HepG2 (cell line): Measurements from ENCODE around the gene ERICH6. TPM values are rescaled to one million over a fixed set of nuclear protein-coding genes. Genes with fewer than 3 reads are reported as not detected.
A peak's percentile ranks its signal among the peaks of the same experiment; 100 is the strongest.

Experiments used
- CEBPB ChIP-seq: IDR thresholded peaks from 2 replicates; pipeline ENCODE4 v1.6.1; 2011; ENCODE audit warnings: low read depth, low read length, improper control_type of control experiment, borderline replicate concordance
- CEBPG ChIP-seq: IDR thresholded peaks from 2 replicates; pipeline ENCODE4 v1.6.1; 2016
- ESRRA ChIP-seq: sonication (generic); formaldehyde crosslinking; IDR thresholded peaks from 2 replicates; pipeline ENCODE4 v1.5.1; 2020; ENCODE audit warnings: mild to moderate bottlenecking, low read depth, missing genetic modification reagents
- FOXA1 ChIP-seq, 2 experiments: fragments of 450-650 bp in 1 of 2; sonication (generic) in 1 of 2; formaldehyde crosslinking in 1 of 2; IDR thresholded peaks; 2 replicates each; pipeline versions ENCODE4 v1.4.0 to v1.6.1; 2016 to 2020; ENCODE audit warnings: missing genetic modification reagents in 1 of 2
- GATAD2A ChIP-seq: IDR thresholded peaks from 2 replicates; pipeline ENCODE4 v1.6.1; 2016
- GLI4 ChIP-seq: sonication (generic); formaldehyde crosslinking; IDR thresholded peaks from 2 replicates; pipeline ENCODE4 v1.5.1; 2020; ENCODE audit warnings: missing genetic modification reagents, mild to moderate bottlenecking, moderate library complexity, borderline replicate concordance
- JUN ChIP-seq: sonication (generic); formaldehyde crosslinking; IDR thresholded peaks from 2 replicates; pipeline ENCODE4 v1.4.0; 2020; ENCODE audit warnings: mild to moderate bottlenecking, missing genetic modification reagents
- RCOR2 ChIP-seq: IDR thresholded peaks from 2 replicates; pipeline ENCODE4 v1.6.1; 2016; ENCODE audit warnings: missing biosample characterization, missing genetic modification reagents
- TOPORS ChIP-seq: sonication (generic); formaldehyde crosslinking; IDR thresholded peaks from 2 replicates; pipeline ENCODE4 v1.8.0; 2023; ENCODE audit warnings: mild to moderate bottlenecking, missing genetic modification reagents
- ZFP37 ChIP-seq: sonication (generic); formaldehyde crosslinking; IDR thresholded peaks from 2 replicates; pipeline ENCODE4 v1.4.0; 2020; ENCODE audit warnings: missing genetic modification reagents, borderline replicate concordance
- ZNF570 ChIP-seq: sonication (generic); formaldehyde crosslinking; IDR thresholded peaks from 2 replicates; pipeline ENCODE4 v1.4.0; 2020; ENCODE audit warnings: mild to moderate bottlenecking, missing genetic modification reagents, borderline replicate concordance
- polyA plus RNA-seq, 8 experiments: library from polyadenylated mRNA; depleted of rRNA in 3 of 8; stranded (reverse) in 7 of 8; unstranded in 1 of 8; fragments of >200 nt; fragmentation: Illumina TruSeq in 4 of 8; extraction: Trizol in 4 of 8; gene quantifications; 2 replicates each; pipeline versions ENCODE4 v1.2.1 to v1.2.3, GENCODE V29; 2011 to 2016; ENCODE audit warnings: low read depth in 4 of 8, missing spikeins in 1 of 8, mixed read lengths in 1 of 8; ENCODE audit not compliant: insufficient read depth in 1 of 8
- total RNA-seq, 5 experiments: library from RNA; depleted of rRNA; stranded (reverse); fragments of >200 nt; fragmentation: Illumina TruSeq; extraction: Trizol; gene quantifications; 2 replicates each; pipeline ENCODE4 v1.2.3, GENCODE V29; 2016; ENCODE audit warnings: low read depth in 1 of 5
- TF ChIP-seq, protein P1 (sequence below): sonication (generic); formaldehyde crosslinking; IDR thresholded peaks from 2 replicates; pipeline ENCODE4 v1.4.0; 2020; ENCODE audit warnings: mild to moderate bottlenecking, low read depth, missing genetic modification reagents
- TF ChIP-seq, protein P2 (sequence below): sonication (generic); formaldehyde crosslinking; IDR thresholded peaks from 2 replicates; pipeline ENCODE4 v1.5.1; 2020; ENCODE audit warnings: mild to moderate bottlenecking, missing genetic modification reagents
- TF ChIP-seq, protein P3 (sequence below): sonication (generic); formaldehyde crosslinking; IDR thresholded peaks from 2 replicates; pipeline ENCODE4 v1.4.0; 2020; ENCODE audit warnings: mild to moderate bottlenecking, missing genetic modification reagents
- TF ChIP-seq, protein P4 (sequence below): sonication (generic); formaldehyde crosslinking; IDR thresholded peaks from 2 replicates; pipeline ENCODE4 v1.4.0; 2020; ENCODE audit warnings: mild to moderate bottlenecking, missing genetic modification reagents

Gene ERICH6
- total and polyA plus RNA-seq, 2 of the 13 experiments (the other 11 are each of a cell fraction or from before 2014, with no cell fraction given): 0.03 TPM; not detected in 1

DNA sequence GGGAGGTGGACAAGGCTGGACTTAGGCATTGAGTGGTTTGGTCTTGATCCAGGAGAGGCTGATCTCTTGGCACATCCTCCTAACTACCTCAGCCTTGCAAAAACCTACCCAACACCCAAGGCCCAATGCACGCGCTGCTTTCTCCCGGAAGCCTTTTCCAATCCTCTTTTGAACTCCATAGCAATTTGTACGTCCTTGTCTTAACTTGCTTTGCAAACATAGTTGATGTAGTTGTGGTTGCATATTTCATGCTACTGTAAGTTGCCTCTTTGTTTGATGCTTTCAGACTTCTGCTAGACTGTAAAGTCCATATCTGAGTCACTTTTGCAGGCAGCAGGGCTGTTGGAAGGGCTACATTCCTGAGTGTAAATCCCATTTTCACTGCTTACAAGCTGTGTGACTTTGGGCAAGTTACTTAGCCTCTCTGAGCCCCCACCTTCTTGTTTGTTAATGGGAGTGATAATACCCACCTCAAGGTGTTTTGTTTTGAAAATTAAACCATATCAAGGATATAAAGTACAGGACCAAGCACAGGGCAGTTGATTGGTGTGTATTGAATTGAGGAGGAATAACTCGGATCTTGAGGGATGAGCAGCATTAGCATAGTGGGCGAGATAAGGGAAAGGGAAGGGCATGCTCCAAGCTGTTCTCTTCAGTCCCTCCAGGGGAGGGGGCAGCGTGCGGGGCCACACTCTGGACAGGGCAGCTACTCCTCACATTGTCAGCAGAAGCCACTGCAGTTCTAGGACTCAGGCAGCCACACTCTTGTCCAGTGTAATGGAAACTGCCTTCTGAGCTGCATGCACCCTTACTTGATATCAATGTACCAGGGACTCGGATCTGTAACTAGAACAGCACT is 30.4 kb upstream of the ERICH6 start (continued):
- 0 out of 2 replicates have a peak, but pooled peaks have one; percentile 26 for TF ChIP-seq GLI4 (CRISPR knock-in tag)
- TF ChIP-seq, protein P1, sequence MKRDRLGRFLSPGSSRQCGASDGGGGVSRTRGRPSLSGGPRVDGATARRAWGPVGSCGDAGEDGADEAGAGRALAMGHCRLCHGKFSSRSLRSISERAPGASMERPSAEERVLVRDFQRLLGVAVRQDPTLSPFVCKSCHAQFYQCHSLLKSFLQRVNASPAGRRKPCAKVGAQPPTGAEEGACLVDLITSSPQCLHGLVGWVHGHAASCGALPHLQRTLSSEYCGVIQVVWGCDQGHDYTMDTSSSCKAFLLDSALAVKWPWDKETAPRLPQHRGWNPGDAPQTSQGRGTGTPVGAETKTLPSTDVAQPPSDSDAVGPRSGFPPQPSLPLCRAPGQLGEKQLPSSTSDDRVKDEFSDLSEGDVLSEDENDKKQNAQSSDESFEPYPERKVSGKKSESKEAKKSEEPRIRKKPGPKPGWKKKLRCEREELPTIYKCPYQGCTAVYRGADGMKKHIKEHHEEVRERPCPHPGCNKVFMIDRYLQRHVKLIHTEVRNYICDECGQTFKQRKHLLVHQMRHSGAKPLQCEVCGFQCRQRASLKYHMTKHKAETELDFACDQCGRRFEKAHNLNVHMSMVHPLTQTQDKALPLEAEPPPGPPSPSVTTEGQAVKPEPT: no peak
- TF ChIP-seq, protein P2, sequence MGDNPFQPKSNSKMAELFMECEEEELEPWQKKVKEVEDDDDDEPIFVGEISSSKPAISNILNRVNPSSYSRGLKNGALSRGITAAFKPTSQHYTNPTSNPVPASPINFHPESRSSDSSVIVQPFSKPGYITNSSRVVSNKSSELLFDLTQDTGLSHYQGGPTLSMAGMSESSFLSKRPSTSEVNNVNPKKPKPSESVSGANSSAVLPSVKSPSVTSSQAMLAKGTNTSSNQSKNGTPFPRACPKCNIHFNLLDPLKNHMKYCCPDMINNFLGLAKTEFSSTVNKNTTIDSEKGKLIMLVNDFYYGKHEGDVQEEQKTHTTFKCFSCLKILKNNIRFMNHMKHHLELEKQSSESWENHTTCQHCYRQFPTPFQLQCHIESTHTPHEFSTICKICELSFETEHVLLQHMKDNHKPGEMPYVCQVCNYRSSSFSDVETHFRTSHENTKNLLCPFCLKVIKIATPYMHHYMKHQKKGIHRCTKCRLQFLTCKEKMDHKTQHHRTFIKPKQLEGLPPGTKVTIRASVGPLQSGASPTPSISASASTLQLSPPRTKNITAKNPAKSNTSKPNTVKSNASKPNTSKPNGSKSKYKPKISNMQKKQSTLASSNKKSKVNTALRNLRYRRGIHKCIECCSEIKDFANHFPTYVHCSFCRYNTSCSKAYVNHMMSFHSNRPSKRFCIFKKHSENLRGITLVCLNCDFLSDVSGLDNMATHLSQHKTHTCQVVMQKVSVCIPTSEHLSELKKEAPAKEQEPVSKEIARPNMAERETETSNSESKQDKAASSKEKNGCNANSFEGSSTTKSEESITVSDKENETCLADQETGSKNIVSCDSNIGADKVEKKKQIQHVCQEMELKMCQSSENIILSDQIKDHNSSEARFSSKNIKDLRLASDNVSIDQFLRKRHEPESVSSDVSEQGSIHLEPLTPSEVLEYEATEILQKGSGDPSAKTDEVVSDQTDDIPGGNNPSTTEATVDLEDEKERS (CRISPR knock-in tag): peak; percentile 65; the same call in 1 of the 2 replicates
- peak; percentile 68 for TF ChIP-seq GATAD2A
- TF ChIP-seq, protein P3, sequence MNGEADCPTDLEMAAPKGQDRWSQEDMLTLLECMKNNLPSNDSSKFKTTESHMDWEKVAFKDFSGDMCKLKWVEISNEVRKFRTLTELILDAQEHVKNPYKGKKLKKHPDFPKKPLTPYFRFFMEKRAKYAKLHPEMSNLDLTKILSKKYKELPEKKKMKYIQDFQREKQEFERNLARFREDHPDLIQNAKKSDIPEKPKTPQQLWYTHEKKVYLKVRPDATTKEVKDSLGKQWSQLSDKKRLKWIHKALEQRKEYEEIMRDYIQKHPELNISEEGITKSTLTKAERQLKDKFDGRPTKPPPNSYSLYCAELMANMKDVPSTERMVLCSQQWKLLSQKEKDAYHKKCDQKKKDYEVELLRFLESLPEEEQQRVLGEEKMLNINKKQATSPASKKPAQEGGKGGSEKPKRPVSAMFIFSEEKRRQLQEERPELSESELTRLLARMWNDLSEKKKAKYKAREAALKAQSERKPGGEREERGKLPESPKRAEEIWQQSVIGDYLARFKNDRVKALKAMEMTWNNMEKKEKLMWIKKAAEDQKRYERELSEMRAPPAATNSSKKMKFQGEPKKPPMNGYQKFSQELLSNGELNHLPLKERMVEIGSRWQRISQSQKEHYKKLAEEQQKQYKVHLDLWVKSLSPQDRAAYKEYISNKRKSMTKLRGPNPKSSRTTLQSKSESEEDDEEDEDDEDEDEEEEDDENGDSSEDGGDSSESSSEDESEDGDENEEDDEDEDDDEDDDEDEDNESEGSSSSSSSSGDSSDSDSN (CRISPR knock-in tag): no peak
- TF ChIP-seq, protein P4, sequence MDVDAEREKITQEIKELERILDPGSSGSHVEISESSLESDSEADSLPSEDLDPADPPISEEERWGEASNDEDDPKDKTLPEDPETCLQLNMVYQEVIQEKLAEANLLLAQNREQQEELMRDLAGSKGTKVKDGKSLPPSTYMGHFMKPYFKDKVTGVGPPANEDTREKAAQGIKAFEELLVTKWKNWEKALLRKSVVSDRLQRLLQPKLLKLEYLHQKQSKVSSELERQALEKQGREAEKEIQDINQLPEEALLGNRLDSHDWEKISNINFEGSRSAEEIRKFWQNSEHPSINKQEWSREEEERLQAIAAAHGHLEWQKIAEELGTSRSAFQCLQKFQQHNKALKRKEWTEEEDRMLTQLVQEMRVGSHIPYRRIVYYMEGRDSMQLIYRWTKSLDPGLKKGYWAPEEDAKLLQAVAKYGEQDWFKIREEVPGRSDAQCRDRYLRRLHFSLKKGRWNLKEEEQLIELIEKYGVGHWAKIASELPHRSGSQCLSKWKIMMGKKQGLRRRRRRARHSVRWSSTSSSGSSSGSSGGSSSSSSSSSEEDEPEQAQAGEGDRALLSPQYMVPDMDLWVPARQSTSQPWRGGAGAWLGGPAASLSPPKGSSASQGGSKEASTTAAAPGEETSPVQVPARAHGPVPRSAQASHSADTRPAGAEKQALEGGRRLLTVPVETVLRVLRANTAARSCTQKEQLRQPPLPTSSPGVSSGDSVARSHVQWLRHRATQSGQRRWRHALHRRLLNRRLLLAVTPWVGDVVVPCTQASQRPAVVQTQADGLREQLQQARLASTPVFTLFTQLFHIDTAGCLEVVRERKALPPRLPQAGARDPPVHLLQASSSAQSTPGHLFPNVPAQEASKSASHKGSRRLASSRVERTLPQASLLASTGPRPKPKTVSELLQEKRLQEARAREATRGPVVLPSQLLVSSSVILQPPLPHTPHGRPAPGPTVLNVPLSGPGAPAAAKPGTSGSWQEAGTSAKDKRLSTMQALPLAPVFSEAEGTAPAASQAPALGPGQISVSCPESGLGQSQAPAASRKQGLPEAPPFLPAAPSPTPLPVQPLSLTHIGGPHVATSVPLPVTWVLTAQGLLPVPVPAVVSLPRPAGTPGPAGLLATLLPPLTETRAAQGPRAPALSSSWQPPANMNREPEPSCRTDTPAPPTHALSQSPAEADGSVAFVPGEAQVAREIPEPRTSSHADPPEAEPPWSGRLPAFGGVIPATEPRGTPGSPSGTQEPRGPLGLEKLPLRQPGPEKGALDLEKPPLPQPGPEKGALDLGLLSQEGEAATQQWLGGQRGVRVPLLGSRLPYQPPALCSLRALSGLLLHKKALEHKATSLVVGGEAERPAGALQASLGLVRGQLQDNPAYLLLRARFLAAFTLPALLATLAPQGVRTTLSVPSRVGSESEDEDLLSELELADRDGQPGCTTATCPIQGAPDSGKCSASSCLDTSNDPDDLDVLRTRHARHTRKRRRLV (CRISPR knock-in tag): no peak
- no peak for TF ChIP-seq TOPORS (CRISPR knock-in tag)
- TF ChIP-seq ESRRA (CRISPR knock-in tag): 0 out of 2 replicates have a peak, but pooled peaks have one; percentile 20
- TF ChIP-seq RCOR2: peak; percentile 92
- TF ChIP-seq JUN (CRISPR knock-in tag): peak; percentile 73; the same call in 1 of the 2 replicates
- peak; percentile 42; the same call in 1 of the 2 replicates for TF ChIP-seq CEBPG (CRISPR knock-in tag)
- peak; percentile 42 for TF ChIP-seq CEBPB
- TF ChIP-seq ZFP37 (CRISPR knock-in tag): no peak
- no peak for TF ChIP-seq ZNF570
- TF ChIP-seq FOXA1 (IDR thresholded peaks at IDR 0.05): no peak
- peak; percentile 60; the same call in 1 of the 2 replicates for TF ChIP-seq FOXA1 (CRISPR knock-in tag; IDR thresholded peaks at IDR 0.05)
